ENCODE measurements around the gene TMEM253.

DNA sequence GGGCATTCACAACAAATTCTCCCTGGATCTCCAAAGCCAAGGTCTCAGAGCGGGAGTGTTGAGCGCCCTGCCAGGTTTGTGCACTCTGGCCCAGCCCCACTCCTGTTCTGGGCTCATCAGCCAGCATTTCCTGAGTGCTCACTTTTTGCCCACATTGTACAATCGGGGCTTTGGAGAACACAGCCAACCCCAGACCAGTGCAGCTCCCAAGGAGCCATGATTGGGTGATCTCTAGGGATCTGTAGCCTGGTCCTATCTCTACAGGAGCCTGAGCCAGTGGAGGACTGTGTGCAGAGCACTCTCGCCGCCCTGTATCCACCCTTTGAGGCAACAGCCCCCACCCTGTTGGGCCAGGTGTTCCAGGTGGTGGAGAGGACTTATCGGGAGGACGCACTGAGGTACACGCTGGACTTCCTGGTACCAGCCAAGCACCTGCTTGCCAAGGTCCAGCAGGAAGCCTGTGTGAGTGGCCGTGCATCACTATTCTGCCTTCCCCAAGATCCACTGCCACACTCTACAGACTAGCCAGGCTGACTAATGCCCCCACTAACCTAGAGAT, 28.0 kb upstream of the TMEM253 start:
- TF ChIP-seq, protein P1, sequence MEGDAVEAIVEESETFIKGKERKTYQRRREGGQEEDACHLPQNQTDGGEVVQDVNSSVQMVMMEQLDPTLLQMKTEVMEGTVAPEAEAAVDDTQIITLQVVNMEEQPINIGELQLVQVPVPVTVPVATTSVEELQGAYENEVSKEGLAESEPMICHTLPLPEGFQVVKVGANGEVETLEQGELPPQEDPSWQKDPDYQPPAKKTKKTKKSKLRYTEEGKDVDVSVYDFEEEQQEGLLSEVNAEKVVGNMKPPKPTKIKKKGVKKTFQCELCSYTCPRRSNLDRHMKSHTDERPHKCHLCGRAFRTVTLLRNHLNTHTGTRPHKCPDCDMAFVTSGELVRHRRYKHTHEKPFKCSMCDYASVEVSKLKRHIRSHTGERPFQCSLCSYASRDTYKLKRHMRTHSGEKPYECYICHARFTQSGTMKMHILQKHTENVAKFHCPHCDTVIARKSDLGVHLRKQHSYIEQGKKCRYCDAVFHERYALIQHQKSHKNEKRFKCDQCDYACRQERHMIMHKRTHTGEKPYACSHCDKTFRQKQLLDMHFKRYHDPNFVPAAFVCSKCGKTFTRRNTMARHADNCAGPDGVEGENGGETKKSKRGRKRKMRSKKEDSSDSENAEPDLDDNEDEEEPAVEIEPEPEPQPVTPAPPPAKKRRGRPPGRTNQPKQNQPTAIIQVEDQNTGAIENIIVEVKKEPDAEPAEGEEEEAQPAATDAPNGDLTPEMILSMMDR (IDR thresholded peaks at IDR 0.05; ENCODE audit: insufficient read depth, low read length, poor library complexity, severe bottlenecking): no peak
- TF ChIP-seq EZH2phosphoT487 (conservative IDR thresholded peaks at IDR 0.05; ENCODE audit: low read length): no peak

All from SU-DHL-6 (cell line).